ENCODE data around the gene SLC25A51.
"Not testable (repeated sequence)": the region's sequence is repeated elsewhere in the genome, so short reads cannot be mapped to it uniquely, and the experiment has no call there.

The SLC25A51 gene

GRCh38 chr9:37902131-37902530, 1.8 kb downstream of the SLC25A51 start:
- DNase-seq, result no peak

GRCh38 chr9:37899041-37899440, 4.9 kb downstream of the SLC25A51 start:
- DNase-seq, result no peak

GRCh38 chr9:37897665-37898064, 6.3 kb downstream of the SLC25A51 start:
- DNase-seq, result no peak

GRCh38 chr9:37892063-37892462, 11.9 kb downstream of the SLC25A51 start:
- DNase-seq, result no peak

GRCh38 chr9:37891042-37891441, 12.9 kb downstream of the SLC25A51 start:
- not testable (repeated sequence) for DNase-seq

GRCh38 chr9:37889536-37889935, 14.4 kb downstream of the SLC25A51 start:
- DNase-seq, result no peak

GRCh38 chr9:37887977-37888583, 15.8 kb downstream of the SLC25A51 start:
- DNase-seq, result not testable (repeated sequence)

GRCh38 chr9:37880916-37881479, 22.9 kb downstream of the SLC25A51 start:
- DNase-seq, result no peak

- no peak for DNase-seq
These were observed 27.6 kb downstream of the SLC25A51 start for GRCh38 chr9:37876376-37876775.

GRCh38 chr9:37873955-37874354, 30.0 kb downstream of the SLC25A51 start:
- DNase-seq, result no peak

- no peak for DNase-seq
These were observed 33.1 kb downstream of the SLC25A51 start for GRCh38 chr9:37870799-37871176.

- no peak for DNase-seq
These were observed 33.7 kb downstream of the SLC25A51 start for GRCh38 chr9:37870081-37870798.

- no peak for DNase-seq
These were observed 41.4 kb downstream of the SLC25A51 start for GRCh38 chr9:37862530-37862929.

- no peak for DNase-seq
These were observed 44.9 kb downstream of the SLC25A51 start for GRCh38 chr9:37859043-37859442.

GRCh38 chr9:37856551-37856950, 47.4 kb downstream of the SLC25A51 start:
- DNase-seq, result no peak

- DNase-seq, result no peak
These were observed 51.7 kb downstream of the SLC25A51 start for GRCh38 chr9:37852222-37852621.

GRCh38 chr9:37840560-37841194, 63.2 kb downstream of the SLC25A51 start:
- DNase-seq, result peak; percentile 46

- peak; percentile 62 for DNase-seq
These were observed 64.1 kb downstream of the SLC25A51 start for GRCh38 chr9:37839496-37840461.

Measured in NCI-H226 (cell line).